ENCODE measurements around the gene ABCA4. TPM values are rescaled to one million over a fixed set of nuclear protein-coding genes. Genes with fewer than 3 reads are reported as not detected.
A peak's percentile ranks its signal among the peaks of the same experiment; 100 is the strongest.

The ABCA4 gene
- total RNA-seq, 1 donor from 2014 or later: 6.0 TPM

DNA sequence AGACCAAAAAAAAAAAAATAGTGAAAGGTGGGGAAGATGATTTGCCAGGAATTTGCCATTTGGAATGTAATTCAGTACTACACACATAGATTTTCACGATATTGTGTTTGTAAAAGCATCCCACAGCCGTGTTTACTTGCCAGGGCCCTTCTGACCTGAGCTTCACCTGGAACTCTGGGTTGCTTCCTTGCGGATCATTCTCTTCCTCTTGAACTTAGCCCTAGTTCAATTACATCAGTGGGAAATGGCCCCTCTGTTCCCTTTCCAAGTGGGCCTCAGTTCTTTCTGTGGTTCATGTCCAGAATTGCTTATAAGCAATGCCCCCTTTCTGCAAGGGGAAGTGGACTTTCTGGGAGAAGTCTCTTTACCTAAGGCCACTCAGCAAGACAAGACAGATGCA is 41.0 kb downstream of the ABCA4 start:
- DNase-seq (ENCODE audit: extremely low spot score, unreplicated experiment): no peak
- Mint-ChIP-seq H3K4me1 (ENCODE audit: unreplicated experiment) (peaks cover 74% of the 10 kb centered on the region), H3K9me3 (ENCODE audit: unreplicated experiment) (no peaks in the 10 kb centered on the region), H3K27ac (ENCODE audit: unreplicated experiment) (peak overlapping the region; percentile 47), H3K4me3 (ENCODE audit: unreplicated experiment) (no peak overlapping the region), H3K36me3 (ENCODE audit: unreplicated experiment) (no peaks in the 10 kb centered on the region), H3K27me3 (ENCODE audit: unreplicated experiment) (no peaks in the 10 kb centered on the region)
- TF ChIP-seq, protein P1, sequence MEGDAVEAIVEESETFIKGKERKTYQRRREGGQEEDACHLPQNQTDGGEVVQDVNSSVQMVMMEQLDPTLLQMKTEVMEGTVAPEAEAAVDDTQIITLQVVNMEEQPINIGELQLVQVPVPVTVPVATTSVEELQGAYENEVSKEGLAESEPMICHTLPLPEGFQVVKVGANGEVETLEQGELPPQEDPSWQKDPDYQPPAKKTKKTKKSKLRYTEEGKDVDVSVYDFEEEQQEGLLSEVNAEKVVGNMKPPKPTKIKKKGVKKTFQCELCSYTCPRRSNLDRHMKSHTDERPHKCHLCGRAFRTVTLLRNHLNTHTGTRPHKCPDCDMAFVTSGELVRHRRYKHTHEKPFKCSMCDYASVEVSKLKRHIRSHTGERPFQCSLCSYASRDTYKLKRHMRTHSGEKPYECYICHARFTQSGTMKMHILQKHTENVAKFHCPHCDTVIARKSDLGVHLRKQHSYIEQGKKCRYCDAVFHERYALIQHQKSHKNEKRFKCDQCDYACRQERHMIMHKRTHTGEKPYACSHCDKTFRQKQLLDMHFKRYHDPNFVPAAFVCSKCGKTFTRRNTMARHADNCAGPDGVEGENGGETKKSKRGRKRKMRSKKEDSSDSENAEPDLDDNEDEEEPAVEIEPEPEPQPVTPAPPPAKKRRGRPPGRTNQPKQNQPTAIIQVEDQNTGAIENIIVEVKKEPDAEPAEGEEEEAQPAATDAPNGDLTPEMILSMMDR (IDR thresholded peaks at IDR 0.05): no peak

DNA sequence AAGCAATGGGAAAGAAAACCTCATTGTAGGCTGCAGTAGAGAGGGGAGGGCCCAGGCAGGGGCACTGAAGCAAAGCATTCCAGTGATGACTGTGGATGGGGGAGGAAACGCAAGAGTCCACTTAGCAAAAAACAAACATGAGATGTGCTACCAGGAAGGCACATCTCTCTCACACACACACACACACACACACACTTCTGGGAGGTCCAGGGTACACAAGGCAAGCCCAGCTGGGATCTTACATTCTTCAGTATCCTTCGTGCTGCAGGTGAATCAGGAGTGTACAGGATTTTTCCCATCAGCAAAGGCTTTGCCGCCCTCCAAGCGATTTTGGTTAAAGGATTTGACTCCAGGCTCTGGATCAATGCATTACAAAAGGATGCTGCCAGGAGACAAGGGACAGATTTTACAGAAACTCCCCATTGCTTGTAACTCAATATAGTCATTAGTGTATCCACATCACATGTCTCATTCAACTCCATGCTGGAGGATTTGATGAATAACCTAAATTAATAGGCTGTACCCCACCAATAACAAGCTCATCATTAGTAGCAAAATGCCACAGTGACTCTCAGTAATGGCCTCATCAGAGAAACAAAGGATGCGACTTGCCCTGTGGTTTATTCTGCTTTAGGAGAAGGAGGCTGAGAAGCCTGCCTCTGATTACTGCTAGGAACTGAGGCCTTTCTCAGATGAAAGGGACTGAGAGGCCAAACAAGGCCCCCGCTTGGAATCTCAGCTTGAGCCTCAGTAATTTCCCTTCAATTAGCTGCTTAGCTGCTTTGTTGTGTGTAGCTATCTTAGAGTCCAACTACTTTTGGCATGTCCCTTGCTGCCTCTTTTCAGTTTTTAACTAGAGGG is 41.6 kb downstream of the ABCA4 start:
- Mint-ChIP-seq H3K4me3 (ENCODE audit: unreplicated experiment) (no peak overlapping the region), H3K27ac (ENCODE audit: unreplicated experiment) (peak overlapping the region; percentile 83), H3K36me3 (ENCODE audit: unreplicated experiment) (no peaks in the 10 kb centered on the region), H3K4me1 (ENCODE audit: unreplicated experiment) (peaks cover 67% of the 10 kb centered on the region), H3K9me3 (ENCODE audit: unreplicated experiment) (no peaks in the 10 kb centered on the region), H3K27me3 (ENCODE audit: unreplicated experiment) (no peaks in the 10 kb centered on the region)
- TF ChIP-seq, protein P1 (IDR thresholded peaks at IDR 0.05): no peak
- no peak for DNase-seq (ENCODE audit: extremely low spot score, unreplicated experiment)

DNA sequence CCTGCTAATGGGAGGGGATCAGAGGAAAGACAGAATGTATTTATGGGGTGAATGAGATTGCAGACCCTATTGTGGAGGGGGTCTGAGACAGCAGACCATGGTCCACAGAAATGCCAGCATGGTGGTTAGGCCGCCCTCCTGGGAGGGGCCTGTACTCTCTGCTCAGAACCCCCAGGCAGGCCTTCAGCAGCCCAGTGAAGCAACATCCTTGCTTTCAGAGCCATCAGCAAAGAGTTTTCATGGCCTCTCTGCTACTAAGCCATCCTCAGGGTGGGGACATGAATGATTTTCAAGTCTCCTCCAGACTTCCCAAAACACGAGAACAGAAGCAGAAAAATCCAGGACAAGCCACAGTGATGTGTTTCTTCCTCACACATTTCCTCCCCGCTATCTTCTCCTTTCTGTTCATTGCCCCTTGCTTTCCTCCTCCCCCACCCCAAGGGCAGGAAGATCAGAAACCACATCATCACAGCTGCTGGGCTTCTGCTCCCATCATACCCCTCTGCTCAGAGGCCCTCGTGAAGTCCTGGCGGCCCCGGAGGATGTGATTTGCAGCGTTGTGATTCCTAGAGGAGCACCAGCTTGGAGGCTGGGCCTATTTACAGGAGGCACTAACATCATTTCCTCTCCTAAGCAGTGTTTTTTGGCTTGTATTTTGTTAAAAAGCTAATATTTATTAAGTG is 48.0 kb downstream of the ABCA4 start:
- Mint-ChIP-seq H3K27ac (ENCODE audit: unreplicated experiment) (peak overlapping the region; percentile 72), H3K4me3 (ENCODE audit: unreplicated experiment) (no peak overlapping the region), H3K4me1 (ENCODE audit: unreplicated experiment) (peaks cover 57% of the 10 kb centered on the region), H3K27me3 (ENCODE audit: unreplicated experiment) (no peaks in the 10 kb centered on the region), H3K9me3 (ENCODE audit: unreplicated experiment) (no peaks in the 10 kb centered on the region), H3K36me3 (ENCODE audit: unreplicated experiment) (no peaks in the 10 kb centered on the region)
- TF ChIP-seq, protein P1 (IDR thresholded peaks at IDR 0.05): no peak
- no peak for DNase-seq (ENCODE audit: extremely low spot score, unreplicated experiment)

DNA sequence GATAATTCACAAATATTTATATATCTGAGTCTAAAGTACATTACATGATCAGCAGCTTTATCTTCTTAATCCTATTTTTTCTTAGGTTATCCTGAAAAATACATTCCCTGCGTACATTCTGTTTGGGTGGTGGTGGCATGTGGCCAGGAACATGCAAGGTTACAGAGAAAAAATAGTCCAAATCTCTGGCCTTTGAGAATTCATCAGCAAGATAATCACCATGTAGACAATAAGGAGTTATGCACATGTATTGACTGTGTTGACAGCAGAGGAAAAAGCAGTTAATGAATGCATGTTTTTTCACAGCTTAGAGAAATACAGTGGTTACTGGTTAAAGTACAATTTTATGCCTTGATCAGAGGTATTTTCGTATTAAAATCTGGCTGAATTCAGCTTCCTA is 49.0 kb downstream of the ABCA4 start:
- Mint-ChIP-seq H3K4me3 (ENCODE audit: unreplicated experiment) (no peak overlapping the region), H3K27me3 (ENCODE audit: unreplicated experiment) (no peaks in the 10 kb centered on the region), H3K4me1 (ENCODE audit: unreplicated experiment) (peaks cover 54% of the 10 kb centered on the region), H3K27ac (ENCODE audit: unreplicated experiment) (peak overlapping the region; percentile 72), H3K9me3 (ENCODE audit: unreplicated experiment) (no peaks in the 10 kb centered on the region), H3K36me3 (ENCODE audit: unreplicated experiment) (no peaks in the 10 kb centered on the region)
- no peak for DNase-seq (ENCODE audit: extremely low spot score, unreplicated experiment)
- TF ChIP-seq, protein P1 (IDR thresholded peaks at IDR 0.05): no peak

DNA sequence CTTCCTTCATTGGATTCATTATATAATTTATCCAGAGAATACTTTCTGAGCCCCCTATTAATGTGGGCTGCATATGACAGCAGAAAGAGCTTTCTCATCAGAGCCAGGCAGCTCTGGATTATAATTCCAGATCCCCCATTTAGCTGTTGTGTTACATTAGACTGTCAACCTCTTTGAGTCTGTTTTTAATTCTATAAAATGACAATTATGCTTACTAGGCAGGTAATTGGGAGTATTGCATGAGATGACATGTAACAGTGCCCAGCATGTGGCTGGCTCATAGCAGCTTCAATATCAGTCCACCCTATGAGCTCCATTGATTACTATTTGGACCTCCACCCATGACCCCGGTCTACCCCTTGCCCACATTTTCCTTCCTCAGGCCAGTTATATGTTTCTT is 49.6 kb downstream of the ABCA4 start:
- H3K4me1 Mint-ChIP-seq (ENCODE audit: unreplicated experiment): peaks cover 53% of the 10 kb centered on the region
- no peaks in the 10 kb centered on the region for H3K27me3 Mint-ChIP-seq (ENCODE audit: unreplicated experiment)
- TF ChIP-seq, protein P1 (IDR thresholded peaks at IDR 0.05): no peak
- no peak overlapping the region for H3K4me3 Mint-ChIP-seq (ENCODE audit: unreplicated experiment)
- DNase-seq (ENCODE audit: extremely low spot score, unreplicated experiment): no peak
- H3K36me3 Mint-ChIP-seq (ENCODE audit: unreplicated experiment): no peaks in the 10 kb centered on the region
- H3K27ac Mint-ChIP-seq (ENCODE audit: unreplicated experiment): peak overlapping the region; percentile 72
- no peaks in the 10 kb centered on the region for H3K9me3 Mint-ChIP-seq (ENCODE audit: unreplicated experiment)

Data from osteocyte (in vitro differentiated cells).